ENCODE data around the gene ATL3.
A peak's percentile ranks its signal among the peaks of the same experiment; 100 is the strongest.
"Not testable (repeated sequence)": the region's sequence is repeated elsewhere in the genome, so short reads cannot be mapped to it uniquely, and the experiment has no call there.

ATL3 gene

GRCh38 chr11:63621071-63621470 lies 50.1 kb downstream of the ATL3 start:
- no peak for DNase-seq (ENCODE audit: low read depth in 2 of 2)

DNA sequence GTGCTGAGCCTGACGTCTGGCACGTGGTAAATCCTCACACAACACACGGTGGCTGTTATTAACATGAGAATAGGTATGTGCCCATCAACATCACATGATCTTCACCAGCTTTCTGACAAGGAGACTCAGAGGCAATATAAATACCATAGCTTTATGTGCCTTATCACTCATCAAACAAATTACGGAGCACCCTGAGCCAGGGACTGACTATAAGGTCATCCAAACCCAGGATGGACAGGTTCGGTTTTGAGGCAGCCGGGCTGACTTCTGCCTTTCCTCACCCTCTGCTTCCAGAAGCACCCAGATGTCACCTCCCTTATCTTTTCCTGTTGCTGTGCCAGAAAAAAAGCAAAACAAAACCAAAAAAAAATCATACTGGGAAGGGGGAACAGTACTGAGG lies 51.2 kb downstream of the ATL3 start:
- DNase-seq (ENCODE audit: low read depth in 2 of 2), result no peak

DNA sequence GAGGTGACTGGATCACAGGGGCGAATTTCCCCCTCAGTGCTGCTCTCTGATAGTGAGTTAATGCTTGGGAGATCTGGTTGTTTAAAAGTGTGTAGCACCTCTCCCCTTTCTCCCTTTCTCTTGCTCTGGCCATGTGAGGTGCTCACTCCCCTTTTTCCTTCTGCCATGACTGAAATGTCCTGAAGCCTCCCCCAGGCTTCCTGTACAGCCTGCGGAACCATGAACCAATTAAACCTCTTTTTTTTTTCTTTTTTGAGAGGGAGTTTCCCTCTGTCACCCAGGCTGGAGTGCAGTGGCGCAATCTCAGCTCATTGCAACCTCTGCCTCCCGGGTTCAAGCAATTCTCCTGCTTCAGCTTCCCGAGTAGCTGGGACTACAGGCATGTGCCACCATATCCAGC lies 53.5 kb downstream of the ATL3 start:
- DNase-seq (ENCODE audit: low read depth in 2 of 2), result not testable (repeated sequence)

GRCh38 chr11:63616953-63617352 lies 54.2 kb downstream of the ATL3 start:
- DNase-seq (ENCODE audit: low read depth in 2 of 2), result no peak

- peak; percentile 9 to 12 for DNase-seq (ENCODE audit: low read depth in 2 of 2)
Measured at GRCh38 chr11:63614136-63614671, 57.0 kb downstream of the ATL3 start, which contains the start of gene PLAAT3. TSS of gene PLAAT3 (minus strand) at chr11:63614433. CDS start at chr11:63614014, 419 bp downstream.

DNA sequence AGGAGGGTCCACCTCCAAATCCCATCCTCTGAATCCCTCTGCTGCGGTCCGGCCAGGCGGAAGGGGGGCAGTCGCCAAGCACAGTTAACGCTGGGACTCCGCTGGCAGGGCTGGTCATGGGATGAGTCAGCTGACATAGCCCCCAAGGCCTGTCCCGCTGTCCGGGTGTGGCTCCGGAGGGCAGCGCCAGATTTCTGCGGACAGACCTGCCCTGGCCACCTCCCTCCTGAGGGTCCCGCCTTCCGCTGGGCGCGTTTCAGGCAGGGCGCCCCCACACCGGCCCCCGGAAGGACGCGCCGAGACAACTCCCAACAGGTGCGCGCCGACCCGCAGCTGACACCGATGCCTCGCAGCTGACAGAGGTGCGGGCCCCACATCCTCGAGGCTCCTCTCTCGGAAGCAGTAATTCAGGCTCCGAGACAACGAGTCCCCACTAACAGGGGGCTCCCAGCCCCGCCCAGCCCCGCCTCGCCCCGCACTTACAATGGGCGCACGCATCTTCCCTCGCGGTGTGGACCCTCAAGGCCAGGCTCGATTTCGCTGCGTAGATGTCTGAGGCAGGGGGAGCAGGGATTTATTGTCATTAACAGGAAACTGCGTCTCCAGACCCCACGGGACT lies 57.5 kb downstream of the ATL3 start:
- DNase-seq (ENCODE audit: low read depth in 2 of 2), result peak in 1 of 2 donors; percentile 22

DNA sequence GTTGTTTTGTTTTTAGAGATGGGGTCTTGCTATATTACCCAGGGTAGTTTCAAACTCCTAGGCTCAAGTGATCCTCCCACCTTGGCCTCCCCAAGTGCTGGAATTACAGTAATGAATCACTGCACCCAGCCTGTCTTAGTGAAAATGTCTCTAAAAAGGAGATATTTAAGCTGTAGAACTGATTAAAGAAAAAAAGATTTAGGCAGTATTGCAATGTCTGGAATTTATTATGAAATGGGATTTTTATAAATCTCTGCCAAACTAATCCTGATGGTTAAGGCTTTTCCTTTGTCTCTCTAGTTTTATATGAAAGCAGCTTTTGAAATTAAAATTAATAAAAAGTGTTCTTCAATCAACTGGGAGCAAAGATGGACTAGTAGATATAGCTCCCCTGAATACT lies 59.0 kb downstream of the ATL3 start:
- no peak for DNase-seq (ENCODE audit: low read depth in 2 of 2)

DNA sequence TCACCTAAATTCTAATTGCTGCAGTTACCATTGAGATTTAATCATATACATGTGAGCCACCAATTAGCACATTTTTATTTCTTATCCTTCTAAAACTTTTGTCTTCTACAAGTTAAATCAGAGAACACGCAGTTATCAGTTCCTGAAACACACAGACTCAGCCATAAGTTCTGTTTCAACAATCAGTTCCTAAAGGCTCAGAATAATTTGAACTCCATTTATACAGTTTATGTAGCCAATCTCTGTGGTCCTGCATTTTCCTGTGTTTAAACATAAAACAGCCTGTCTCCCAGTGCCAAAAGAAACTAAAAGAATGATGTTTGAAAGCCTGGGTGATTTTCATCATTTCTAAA lies 59.8 kb downstream of the ATL3 start:
- DNase-seq (ENCODE audit: low read depth in 2 of 2), result no peak

GRCh38 chr11:63610604-63611394 lies 60.4 kb downstream of the ATL3 start:
- DNase-seq (ENCODE audit: low read depth in 2 of 2), result no peak

DNA sequence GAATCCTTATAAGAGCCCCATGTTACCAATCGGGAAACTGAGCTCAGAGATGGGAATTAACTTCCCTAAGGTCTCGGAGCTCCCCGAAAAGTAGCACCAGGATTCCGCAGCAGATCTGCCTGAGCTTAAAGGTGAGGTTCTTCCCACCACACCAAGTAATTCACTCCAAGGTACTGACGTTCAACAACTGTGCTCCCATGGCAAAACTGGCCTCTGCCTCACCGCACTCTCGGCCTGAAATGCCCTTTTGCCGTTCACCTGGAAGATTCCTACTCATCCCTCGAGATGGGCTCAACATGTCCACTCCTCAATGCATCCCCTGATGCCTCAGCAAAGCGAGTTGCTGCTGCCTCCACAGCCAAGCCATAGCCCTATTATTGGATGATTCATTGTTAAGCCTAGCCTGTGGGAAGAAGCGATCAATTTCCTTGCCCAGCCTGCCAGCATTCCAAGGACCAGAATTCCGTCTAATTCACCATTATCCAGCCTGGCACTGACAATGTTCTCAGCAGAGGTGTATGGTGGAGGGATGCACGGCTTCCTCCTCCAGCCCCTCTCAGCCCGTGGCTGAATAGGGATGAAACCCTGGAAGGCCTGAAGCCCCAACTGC lies 61.1 kb downstream of the ATL3 start:
- no peak for DNase-seq (ENCODE audit: low read depth in 2 of 2)

DNA sequence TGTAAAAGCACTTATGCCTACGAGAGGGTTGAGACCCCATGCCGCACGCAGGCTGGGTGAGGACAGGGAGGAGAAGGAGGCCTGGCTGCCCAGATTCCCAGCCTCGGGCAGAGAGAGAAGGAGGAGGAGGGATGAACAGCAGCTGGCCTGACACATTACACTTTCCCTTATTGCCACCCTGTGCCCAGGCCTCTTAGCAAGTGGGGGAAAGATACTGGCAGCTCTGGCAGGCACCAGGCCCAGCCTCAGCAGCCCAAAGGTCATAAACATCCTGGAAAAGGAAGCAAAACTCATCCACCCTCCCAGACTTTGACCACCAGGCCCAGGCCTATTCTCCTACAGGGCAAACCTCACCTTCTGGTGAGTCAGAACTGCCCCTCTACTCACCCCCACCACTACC lies 61.6 kb downstream of the ATL3 start:
- no peak for DNase-seq (ENCODE audit: low read depth in 2 of 2)

DNA sequence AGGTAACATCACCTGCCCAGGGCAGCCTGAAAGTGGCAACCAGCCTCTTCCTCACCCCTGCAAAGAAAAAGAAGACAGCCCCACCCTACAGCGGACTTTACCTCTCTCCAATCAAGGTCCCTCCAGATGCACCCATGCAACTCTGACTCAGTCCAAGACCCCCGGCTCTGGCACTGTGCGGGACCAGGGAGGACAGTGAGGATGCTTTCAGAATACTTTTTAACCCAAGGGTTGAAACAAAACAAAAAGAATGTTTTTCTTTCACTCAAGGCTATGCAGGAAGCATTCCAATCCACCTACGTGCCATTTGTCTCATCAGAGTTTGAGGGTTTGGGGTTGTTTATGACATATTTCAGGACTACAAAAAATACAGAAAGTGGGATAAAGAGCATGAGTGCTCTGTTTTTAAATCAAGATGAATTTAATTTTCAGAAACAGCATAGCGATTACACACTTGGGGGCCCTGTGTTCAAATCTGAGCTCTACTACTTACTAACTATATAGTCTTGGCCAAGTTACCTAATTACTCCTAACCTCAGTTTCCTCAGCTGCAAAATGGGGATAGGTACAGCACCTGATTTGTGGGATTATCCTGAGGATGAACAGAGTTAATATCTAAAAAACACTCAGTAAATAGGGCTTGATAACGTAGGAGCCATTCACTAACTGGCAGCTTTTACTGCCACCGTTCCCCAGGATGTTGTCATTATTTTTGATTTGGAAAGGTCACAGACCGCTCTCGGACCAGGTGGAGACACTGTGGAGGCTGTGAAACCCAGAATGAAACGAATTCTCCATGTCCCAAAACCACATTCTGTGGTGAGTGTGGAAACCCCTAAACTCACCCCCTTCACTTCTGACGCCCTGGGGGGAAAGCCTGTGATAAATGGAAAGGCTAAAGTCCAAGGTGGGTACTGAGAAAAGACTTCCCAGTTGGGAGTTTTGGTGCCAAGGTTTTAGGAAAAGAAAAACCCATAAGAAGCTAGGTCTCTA lies 62.5 kb downstream of the ATL3 start:
- DNase-seq (ENCODE audit: low read depth in 2 of 2), result no peak

GRCh38 chr11:63603180-63603518 lies 68.0 kb downstream of the ATL3 start:
- no peak for DNase-seq (ENCODE audit: low read depth in 2 of 2)

GRCh38 chr11:63602290-63603179 lies 68.6 kb downstream of the ATL3 start:
- not testable (repeated sequence) for DNase-seq (ENCODE audit: low read depth in 2 of 2)

- no peak for DNase-seq (ENCODE audit: low read depth in 2 of 2)
Measured at GRCh38 chr11:63599211-63600122, 71.7 kb downstream of the ATL3 start.

DNA sequence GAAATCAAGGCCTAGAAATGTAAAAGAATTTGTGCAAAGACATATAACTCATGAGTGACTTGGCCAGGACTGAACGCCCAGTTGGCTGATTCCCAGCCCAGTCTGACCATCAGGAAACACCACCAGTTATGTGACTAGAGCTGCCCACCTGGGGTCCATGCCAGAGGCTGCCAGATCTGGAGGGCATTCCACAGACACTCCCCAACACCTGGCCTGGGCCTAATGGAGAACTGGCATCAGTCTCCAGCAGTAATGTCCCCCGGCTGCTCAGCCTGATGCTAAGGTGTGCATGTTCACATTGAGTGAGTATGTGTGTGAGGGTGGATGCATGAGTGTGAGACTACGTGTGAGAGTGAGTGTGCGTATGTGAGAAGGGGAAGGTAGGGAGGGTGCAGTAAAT lies 72.6 kb downstream of the ATL3 start:
- DNase-seq (ENCODE audit: low read depth in 2 of 2), result no peak

DNA sequence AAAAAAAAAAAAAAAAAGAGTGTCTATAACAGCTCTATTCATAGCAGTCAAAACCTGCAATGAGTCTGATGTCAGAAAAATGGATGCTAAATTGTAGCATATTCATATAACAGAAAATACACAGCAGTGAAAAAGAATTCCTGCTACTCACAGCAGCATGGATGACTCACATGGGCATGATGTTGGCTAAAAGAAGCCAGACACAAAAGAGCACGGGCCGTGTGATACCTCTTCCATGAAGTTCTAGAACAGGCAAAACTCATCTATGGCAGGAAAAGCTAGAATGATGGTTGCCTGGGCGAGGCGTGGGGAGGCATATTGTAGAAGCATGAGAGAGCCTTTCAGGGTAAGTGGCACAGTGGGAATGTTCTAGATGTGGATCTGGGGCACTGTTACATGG lies 75.9 kb downstream of the ATL3 start:
- DNase-seq (ENCODE audit: low read depth in 2 of 2), result no peak

DNA sequence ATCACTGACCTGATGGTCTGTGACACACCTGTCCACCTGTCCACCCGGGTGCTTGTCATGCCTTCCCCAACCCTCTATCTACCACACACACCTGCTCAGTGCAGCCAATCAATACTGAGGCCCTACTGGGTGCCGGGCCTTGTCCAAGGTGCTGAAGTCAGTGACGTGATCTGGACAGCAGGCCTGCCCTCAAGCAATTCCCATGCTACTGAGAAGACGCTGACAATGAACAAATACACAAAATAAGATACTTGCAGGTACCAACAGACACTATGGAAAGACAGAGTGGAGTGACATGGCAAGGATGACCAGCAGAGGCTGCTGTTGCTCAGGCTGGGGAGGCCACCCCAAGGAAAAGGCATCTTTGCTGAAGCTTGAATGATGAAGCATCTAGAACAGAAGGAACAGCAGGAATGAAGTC lies 78.2 kb downstream of the ATL3 start:
- DNase-seq (ENCODE audit: low read depth in 2 of 2), result no peak

DNA sequence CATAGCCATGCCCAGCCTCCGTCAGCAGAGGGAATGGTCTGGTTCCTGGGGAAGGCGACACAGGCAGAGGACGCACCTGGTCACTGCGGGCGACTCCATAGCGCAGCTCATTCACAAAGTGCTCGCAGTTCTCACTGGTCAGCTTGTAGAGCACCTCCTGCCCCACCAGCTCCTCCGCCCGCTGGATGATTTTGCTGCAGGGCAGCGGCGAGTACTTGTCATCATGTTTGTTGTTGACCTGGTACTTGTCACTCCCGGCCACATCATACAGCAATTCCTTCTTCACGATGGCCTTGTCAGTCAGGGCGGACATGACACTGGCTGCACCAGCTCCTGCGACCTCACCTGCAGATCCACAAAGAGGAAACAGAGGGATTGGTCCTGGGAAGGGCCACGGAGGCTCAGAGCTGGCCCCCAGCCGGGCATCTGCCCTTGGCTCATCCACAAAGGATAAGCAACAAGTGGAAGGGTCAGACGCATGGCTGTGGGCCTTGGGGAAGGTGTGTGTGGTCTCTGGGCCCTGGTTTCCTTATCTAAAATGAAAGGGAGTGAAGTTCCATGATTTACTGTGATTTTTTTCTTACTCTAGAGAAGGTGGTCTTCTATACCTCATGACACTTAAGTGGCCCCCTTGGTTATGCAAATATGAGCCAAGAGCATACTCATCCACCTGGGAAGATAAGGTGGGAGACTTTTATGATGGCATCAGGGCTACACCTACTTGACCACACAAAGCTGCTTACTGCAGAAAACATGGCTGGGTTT lies 81.0 kb downstream of the ATL3 start:
- DNase-seq (ENCODE audit: low read depth in 2 of 2), result no peak

Data from stimulated activated CD4-positive, alpha-beta T cell treated with anti-CD3 and anti-CD28 coated beads, Interleukin-4, amount 100 ng/mL, for 48 hours (primary cell).